Effector CD8-positive, alpha-beta T cell (primary cell): ENCODE results near the gene SH3BGRL.
"Not testable (repeated sequence)": the region's sequence is repeated elsewhere in the genome, so short reads cannot be mapped to it uniquely, and the experiment has no call there.

Source experiments
- DNase-seq: peaks from one replicate; lab custom pipeline; 2025; lab: John Stamatoyannopoulos, UW

Gene SH3BGRL

GRCh38 chrX:81259714-81260395 is 58.0 kb downstream of the SH3BGRL start:
- no peak for DNase-seq

GRCh38 chrX:81261576-81261975 is 59.7 kb downstream of the SH3BGRL start:
- no peak for DNase-seq

GRCh38 chrX:81263059-81263458 is 61.2 kb downstream of the SH3BGRL start:
- no peak for DNase-seq

- DNase-seq, result no peak
Observed at GRCh38 chrX:81278616-81279015, 76.7 kb downstream of the SH3BGRL start.

GRCh38 chrX:81280148-81280547 is 78.2 kb downstream of the SH3BGRL start:
- DNase-seq, result no peak

- DNase-seq, result no peak
Observed at GRCh38 chrX:81286075-81286474, 84.2 kb downstream of the SH3BGRL start.

- no peak for DNase-seq
Observed at GRCh38 chrX:81286608-81287007, 84.7 kb downstream of the SH3BGRL start.

- no peak for DNase-seq
Observed at GRCh38 chrX:81291996-81292395, 90.1 kb downstream of the SH3BGRL start.

GRCh38 chrX:81294101-81294500 is 92.2 kb downstream of the SH3BGRL start:
- DNase-seq, result no peak

- DNase-seq, result no peak
Observed at GRCh38 chrX:81301877-81302276, 100.0 kb downstream of the SH3BGRL start.

GRCh38 chrX:81304563-81304962 is 102.7 kb downstream of the SH3BGRL start:
- no peak for DNase-seq

GRCh38 chrX:81305240-81305639 is 103.3 kb downstream of the SH3BGRL start:
- no peak for DNase-seq

GRCh38 chrX:81308086-81308829 is 106.4 kb downstream of the SH3BGRL start:
- DNase-seq, result no peak

GRCh38 chrX:81316163-81316562 is 114.3 kb downstream of the SH3BGRL start:
- DNase-seq, result no peak

- not testable (repeated sequence) for DNase-seq
Observed at GRCh38 chrX:81331653-81332052, 129.8 kb downstream of the SH3BGRL start.

- DNase-seq, result no peak
Observed at GRCh38 chrX:81336455-81337152, 134.7 kb downstream of the SH3BGRL start.

- DNase-seq, result no peak
Observed at GRCh38 chrX:81337805-81338204, 135.9 kb downstream of the SH3BGRL start.

- DNase-seq, result no peak
Observed at GRCh38 chrX:81338924-81339323, 137.0 kb downstream of the SH3BGRL start.

- not testable (repeated sequence) for DNase-seq
Observed at GRCh38 chrX:81345296-81345695, 143.4 kb downstream of the SH3BGRL start.
